T-helper 9 cell (primary cell): ENCODE measurements around the gene SDHA.
A peak's percentile ranks its signal among the peaks of the same experiment; 100 is the strongest.
"Not testable (repeated sequence)": the region's sequence is repeated elsewhere in the genome, so short reads cannot be mapped to it uniquely, and the experiment has no call there.

Source experiments
- DNase-seq: peaks from one replicate; pipeline ENCODE4 v3.0.0-alpha.2; 2020

SDHA gene

DNA sequence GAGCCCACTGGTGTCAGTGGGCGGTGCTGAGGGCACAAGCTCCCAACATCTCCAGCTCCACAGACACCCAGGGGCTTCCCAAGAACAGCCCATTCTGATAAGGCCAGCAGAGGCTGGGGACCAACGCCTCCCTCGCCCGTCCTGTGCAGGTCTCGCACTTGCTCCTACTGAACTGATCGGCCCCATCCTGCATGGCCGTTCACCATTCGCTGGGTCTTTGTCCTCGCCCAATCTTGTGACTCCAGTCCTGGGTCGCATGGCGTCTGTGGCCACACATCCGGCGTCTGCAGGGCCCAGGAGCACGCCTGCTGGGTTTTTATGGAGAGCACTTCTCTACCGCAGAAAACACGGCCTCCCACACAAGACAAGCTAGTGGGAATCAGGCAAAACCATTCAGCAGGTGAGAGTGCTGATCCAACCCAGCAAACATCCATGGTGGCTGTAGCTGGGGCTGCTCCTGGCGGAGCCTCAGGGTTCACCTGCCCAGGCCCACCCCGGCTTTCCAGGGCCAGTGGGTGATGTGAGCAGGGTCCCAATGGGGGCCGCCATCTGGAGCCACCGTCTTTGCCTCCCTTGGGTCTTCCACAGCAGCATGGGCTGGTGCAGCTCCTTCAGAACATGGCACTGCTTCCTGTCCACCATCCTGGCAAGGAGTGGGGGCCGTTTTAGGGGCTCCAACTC is 19.5 kb upstream of the SDHA start:
- DNase-seq = no peak

DNA sequence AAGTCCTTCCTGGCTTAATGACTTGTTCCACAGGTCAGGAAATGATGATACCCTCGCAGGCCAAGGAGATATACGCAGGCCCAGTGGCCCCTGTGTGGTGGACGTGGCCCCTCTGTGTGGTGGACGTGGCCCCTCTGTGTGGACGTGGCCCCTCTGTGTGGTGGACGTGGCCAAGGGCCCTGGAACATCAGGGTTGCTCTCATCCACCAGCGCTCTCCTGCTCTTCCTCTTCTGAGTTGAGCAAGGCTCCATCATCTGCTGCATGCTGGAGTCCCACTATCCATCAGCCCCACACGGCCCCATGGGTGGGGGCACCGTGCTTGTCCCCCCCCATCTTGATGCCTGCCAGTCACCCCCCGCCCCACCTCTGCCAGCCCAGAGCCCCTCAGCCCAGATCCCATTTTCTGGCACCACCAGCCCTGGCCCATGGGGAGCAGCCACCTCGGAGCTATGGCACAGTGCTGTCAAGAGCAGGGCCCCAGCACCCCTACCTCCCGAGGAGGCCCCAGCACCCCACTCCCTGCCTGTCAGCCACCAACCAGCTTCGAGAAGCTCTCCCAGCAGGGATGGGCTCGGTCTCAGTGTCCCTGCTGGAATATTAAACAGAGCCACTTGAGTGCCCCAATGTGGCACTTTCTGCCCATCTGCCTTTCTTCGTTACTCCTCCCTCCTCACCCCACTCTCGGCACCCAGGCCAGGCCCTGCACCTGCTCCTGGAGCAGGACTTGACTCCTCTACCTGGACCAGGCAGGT is 18.7 kb upstream of the SDHA start:
- no peak for DNase-seq

DNA sequence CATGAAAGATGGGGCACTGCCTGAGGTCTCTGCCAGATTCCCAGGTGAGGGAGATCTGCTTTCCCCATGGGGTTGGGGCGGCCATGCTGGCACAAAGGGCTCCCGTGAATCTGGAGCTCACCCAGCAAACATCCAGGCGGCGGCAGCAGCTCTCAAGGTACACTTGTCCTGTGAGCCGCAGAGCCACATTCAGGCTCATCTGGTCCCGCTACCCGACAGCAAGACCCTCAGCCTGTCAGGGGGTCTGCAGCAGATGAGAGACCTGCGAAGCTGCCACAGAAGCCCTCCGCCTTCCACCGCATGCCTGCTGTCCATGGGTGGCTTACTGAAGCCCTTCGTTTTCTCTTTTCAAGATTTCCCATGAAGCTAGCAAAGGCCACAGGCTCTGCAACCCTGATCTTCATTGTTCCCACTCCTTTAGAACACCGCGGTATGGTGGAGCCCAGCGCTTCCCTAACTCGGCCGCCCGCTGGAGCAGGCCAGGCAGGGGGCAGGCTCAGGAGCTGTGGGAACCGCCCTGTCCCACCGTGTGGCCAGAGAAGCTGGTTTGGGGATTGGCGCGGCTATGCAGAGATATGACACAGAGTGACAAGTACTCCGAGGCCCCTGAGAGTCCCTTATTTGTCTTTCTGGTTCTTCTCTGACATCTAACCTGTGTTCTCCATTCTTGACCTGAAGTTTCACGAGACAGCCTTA is 18.0 kb upstream of the SDHA start:
- no peak for DNase-seq

DNA sequence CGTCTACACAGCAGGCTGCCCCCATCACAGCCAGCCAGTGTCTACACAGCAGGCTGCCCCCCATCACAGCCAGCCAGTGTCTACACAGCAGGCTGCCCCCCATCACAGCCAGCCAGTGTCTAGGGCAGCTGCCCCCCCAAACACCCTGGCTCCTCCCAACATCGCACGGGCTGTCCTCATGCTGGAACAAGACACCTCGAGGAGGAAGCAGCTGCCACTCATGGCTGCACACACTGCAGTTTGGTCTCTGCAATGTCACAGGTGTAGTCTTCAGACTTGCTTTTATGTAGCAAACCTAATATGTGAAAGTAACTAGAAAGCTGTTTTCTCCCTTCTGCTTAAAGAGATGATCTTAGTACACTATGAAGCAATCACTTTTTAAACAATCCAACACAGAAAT is 17.1 kb upstream of the SDHA start:
- no peak for DNase-seq

DNA sequence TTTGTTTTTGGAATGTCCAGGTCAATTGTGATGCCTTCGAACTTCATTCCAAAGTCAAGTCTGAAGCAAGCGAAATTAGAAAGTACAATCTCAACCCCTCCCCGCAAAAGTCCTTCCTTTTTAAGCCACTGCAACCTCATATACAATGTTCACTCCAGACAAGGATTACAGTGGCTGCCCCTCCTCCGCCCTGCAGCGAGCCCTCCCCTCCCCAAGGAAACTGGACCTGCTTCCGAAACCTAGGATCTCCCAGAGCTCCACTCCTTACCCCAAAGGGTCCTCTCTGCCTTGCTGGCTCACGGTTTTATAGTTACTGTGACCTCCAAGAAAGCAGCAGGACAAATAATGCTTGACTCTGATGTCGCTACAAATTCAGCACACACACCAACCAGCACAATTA is 16.4 kb upstream of the SDHA start:
- DNase-seq = no peak

DNA sequence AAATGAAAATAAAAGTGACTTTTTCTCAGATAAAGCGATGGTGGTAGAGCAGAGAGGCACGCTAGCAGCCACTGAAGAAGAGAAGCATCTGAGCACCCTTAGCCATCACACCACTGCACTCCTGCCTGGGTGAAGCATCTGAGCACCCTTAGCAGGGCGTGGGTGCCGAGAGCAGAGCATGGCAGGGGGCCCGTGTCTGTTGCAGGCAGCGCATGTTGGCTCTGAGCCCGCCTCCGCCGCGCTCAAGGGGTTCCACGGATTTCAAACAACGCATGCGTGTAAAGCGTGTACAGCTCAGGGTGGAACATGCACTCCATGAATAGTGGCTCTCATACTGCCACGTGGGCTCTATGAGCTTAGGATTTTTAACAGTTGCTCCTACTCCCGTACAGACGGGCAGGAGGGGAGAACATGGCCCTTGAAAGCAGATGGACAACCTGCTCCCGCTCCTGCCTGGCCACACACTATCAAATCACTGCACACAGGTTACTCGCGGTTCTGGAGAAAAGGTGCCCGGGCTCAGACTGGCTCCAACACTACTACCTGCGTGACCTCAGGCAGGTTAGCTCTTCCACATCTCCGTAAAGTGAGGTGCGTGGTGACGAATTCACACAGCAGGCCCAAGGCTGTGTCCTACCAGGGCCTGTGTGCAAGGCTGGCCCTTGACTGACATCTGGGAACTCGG is 14.7 kb upstream of the SDHA start:
- no peak for DNase-seq

DNA sequence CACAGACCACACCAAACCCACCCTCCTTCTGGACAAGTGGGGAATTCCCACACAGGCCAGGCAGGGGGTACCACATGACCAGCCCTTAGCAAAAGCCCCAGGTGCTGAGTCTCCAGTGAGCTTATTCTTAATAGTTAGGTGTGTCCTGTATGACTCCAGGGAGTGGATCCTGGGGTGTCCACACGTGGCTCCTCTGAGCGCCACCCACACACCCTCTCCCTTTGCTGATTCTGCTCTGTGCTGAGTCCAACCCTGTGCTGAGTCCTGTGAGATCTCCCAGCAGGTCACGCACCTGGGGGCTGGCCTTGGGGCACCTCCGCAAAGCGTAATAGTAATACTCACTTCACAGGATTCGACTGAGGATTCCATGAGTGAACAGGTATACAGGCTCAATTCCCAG is 14.1 kb upstream of the SDHA start:
- no peak for DNase-seq

DNA sequence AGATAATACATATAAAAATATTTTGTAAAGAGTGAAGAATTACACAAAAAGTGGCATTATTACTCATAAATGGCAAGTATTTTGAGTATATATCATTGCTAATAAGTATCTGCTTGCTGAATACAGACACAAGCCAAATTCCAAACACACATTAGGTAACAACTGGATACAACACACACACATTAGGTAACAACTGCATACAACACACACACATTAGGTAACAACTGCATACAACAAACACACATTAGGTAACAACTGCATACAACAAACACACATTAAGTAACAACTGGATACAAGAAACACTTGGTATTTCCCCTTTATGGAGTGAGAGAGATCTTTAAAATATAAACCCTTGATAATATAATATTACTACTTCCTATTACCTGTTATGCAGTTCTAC is 13.7 kb upstream of the SDHA start:
- no peak for DNase-seq

DNA sequence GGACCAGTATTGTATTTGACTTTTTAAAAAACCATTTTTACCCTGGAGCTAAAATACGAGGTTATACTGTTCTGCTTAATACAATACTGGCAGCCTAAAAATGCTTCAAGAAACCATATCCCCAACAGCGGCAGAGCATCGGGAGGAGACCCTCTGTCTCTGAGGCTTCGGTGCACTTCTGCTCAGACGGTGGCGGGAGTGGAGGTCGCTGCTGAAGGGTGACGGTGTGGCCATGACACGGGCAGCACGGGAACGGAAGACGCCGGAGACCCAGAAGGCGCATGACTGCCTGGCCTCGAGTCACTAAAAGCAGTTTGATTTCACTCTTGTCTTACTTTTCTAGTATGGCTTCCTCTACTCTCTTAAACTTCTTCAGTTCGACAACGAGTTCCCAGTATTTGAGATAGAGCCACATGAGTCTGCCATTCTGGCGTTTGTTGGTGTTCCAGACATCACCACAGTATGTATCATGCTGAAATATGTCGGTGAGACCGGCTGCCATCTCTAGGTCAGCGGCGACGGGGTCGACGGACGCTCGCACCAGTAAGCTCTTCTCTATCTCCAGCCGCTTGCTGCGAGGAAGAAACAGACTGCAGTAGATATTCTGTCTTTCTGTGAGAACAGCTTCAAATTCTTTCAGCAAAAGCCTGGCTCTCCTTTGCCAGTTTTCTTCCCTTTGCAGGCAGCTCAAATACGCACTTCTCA is 13.0 kb upstream of the SDHA start:
- no peak for DNase-seq

DNA sequence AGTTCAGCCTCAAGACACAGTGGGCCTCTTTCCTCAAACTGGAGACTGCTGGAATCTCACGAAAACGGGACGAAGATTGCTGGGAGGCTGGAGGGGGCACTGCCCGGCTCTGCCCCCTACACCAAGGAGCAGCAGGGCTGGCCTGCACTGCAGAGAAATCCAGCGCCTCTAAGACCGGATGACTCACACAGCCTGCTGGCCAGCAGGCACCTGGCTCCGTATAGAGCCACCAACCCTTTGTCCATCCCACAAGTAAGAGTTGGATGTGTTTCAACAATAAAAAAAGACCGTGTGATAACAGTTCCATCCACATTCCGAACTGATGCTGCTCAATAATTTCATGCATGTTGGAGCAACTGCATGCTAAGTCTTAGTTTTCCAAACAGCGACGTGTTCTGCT is 11.7 kb upstream of the SDHA start:
- no peak for DNase-seq

DNA sequence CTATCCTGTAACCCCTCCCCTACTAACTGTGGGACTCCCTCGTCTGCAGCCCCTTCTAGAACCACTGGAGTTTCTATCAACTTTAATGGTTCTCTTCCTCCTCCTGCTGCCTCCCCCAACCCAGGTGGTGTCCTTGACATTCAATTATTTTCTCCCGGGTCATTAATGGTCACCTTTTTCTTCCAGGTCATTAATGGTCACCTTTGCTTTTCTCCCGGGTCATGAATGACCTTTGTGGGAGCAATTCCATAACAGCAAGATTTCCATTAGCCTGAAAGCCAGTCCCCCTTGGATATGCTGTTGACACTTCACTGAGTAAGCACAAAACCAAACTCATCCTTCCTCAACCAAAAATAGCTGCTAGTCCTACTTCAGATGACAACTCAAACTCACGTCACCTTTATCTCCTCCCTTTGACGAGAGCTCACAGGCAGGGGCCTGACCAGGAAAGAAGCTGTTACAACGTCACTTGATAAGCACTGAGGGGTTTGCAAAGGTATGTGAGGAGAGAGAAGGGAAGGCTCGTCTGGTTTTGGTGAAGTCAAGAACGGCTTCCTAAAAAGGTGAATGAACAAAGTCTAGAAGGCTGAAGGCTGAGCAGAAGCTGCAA is 11.1 kb upstream of the SDHA start:
- no peak for DNase-seq

DNA sequence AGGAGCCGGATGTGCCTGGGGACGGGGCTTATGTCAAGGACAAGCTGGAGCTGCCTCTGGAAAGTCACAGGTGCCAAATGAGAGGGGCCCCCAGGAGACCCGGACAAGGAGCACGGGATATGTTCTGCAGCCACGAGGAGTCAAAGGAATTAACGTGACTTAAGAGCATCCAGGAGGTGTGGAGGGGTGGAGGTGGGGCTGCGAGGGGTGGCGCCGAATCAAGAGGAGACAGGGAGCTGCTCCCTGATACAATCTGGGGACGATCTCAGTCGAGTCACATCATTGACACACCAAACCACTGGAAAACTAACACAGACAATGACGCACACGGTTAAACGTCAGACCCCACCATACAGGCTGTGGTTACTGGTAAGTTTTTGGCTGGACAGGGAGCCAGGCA is 10.5 kb upstream of the SDHA start:
- DNase-seq = no peak

DNA sequence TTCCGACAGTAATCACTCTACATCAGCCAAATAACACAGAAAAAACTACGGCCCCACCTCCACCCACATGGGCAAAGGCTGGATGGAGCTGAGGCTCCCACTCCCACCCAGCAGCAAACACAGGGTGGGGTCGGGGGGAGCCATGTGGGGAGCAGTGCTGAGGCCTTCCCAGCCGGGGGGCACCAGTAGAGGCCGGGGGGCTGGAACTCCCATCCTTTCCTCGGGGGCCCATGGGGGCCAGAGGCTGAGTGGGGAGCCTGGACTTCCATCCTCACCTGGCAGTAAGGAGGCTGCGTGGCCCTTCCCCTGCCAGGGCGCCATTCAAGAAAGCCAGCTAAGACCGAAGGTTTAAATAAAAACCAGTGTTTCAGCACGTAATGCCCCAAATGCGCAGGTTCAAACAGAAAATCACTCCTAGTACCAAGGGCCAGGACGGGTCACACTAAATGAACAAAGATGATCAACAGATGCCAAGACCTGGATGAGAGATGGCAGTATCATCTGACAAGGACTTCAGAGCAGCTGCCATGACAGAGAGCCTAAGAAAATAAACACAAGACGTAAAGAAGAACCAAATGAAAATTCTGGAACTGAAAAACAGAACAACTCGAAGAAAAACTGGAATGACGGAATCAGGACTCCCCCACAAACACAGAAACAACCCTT is 9.5 kb upstream of the SDHA start:
- no peak for DNase-seq

DNA sequence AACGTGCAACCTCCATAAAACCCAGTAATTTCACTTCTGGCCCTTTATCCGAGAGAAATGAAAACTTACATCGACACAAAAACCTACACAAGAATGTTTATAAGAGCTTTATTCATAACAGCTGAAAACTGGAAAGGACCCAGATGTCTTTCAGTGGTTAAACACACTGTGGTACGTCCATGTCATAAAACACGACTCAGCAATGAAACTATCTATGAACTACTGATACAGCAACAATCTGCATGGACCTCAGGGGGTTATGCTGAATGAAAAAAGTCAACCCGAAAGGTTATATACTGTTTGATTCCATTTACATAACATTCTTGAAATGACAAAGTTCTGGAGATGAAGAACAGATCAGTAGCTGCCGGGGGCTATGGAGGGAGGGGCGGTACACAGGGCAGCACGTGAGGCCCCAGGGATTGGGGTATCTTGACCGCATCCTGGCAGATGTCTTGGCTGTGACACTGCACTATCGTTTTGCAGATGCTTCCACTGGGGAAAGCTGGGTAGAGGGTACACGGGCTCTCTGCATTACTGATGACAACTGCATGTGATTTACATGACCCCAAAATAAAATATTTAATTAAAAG is 4.2 kb upstream of the SDHA start:
- DNase-seq = no peak

DNA sequence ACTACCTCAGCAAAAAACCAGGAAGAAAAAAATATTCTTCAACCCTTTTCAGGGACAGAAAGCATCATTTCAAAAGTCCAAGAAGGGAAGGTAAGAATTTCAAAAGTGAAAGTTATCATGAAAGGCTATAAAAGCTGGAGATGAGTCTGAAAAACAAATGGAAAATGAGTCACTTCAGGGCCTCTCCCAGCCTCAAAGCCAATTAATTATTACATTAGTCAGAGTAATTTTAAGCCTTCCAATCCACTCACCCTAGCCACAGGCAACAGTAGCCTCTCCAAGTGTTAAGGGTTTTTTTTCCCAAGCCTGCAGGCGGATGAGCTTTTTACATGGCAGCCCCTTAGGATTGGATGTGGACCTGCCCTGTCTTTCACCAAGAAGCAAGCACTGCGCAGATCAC is 2.9 kb upstream of the SDHA start:
- DNase-seq = not testable (repeated sequence)

DNA sequence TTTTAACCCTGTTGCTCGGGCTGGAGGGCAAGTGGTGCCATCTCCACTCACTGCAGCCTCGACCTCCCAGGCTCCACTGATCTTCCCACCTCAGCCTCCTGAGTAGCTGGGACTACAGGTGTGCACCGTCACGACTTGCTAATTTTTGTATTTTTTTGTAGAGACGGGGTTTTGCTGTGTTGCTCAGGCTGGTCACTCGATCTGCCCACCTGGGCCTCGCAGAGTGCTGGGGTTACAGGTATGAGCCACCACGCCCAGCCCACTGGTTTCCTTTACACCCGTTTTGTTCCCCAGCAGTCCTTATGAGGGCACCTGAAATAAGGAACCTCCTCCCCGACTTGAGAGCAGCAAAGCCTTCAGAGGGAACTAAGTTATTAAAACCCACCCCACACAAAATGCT is 2.0 kb upstream of the SDHA start:
- DNase-seq = not testable (repeated sequence)

DNA sequence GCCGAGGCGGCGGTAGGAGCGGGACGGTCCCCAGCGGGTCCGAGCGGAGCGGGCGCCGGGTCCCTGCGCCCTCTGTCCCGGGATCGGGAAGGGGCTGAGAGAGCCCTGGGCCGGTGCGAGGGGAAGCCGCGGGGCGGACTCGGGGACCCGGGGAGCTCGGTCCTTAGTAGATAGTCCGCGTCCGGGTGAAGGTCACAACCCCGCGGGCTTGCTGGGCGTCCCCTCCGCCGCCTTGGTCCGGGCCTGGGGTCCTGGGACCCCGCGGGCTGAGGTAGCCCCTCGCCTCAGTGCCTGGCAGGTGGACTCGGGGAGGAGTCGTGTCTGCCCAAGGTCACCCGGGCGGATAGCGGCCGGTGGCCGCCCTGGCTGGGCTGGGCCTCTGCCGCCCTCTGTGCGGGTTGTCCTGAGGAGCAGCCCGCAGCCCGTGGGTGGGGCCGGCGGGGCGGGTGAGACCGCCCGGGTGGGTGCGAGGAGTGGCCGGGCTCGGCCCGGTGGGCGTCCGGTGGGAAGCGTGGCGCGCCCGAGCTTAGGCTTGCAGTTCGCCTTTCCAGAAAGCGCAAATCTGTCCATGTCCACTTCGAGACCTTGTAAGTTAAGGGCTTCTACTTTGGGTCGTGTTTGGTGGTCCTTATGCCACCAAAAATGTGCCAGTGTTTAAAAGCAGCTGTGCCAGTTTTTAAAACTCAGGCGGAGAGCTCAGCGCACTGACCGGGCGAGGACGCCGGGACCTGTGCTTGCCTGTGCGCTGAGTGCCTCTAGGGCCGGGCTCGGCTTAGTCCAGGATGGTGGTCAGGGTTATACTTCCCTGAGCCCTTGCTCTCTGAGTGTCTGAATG is 554 bp downstream of the SDHA start:
- no peak for DNase-seq

DNA sequence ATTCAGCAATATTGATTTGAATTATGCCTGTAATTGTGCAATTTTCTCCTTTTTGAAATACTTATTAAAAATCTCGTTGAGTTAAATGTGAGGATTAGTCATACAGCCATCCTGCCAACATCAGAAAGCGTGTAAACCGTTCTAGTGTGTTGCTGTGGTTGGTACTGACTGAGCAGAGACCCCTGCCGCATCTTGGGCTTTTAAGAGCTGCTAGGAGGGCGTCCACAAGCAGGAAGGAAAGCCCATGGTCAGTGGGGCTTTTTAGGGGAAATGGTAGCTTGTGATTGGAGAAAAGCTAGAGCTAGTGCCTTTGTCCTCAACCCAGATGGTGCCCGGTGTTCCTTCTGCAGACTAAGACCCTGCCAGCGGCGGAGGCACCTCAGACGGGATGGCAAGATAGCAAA is 1.3 kb downstream of the SDHA start:
- DNase-seq = peak; percentile 4

DNA sequence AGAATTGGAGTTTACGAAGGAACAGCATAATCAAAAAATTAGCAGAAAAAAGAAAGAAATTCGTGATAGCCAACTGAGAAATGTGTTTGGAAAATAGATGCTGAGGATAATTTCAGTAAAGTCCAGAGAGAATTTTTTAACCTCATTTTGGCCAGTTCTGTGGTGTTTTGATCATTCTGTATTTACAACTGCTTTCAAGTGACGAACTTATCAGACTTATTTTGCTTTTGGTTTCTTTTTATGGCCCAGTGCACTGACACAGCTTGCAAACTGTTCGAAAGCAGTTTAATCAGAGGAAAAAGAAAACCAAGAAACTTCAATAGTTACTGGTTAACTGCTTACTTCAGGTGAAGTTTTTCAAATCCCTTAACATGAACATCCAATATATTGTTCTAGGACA is 1.9 kb downstream of the SDHA start:
- DNase-seq = no peak

DNA sequence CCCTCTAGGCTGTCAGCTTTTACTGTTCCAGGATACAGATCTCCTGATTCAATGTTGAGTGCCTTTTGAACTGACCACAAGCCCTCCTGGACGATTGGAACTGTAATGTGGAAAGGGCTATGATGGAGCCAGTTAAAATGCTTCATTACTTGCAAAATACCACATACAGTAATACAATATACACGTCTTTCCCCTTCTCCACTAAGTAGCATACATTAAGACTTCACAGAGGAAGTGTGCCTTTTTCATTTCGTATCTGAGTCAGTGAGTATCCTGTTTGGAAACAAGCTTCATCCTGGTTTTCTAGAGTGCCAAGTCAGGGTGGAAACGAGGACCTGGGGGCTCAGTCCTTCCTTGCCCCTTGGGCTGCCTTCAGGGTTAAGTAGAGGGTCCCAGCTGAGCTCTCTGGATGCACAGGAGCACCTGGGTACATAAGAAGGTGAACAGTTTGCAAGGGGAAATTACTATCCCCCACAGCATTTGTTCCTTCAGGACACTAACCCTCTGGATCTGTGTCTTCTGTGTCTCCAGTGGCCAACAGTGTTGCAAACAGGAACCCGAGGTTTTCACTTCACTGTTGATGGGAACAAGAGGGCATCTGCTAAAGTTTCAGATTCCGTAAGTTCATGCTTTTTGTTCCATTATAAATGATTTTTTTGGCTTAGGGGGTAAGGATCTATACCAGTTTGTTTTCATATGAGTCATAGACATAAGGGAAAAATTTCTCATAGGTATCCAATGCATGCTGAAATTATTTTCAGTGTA is 5.0 kb downstream of the SDHA start:
- DNase-seq = not testable (repeated sequence)
